ENCODE data around the gene CTIF.
"Not testable (repeated sequence)": the region's sequence is repeated elsewhere in the genome, so short reads cannot be mapped to it uniquely, and the experiment has no call there.

CTIF gene

GRCh38 chr18:48806551-48807261 is 267.9 kb downstream of the CTIF start:
- in situ Hi-C loops (cut with HindIII; ENCODE audit: low sequenced_read_pairs), result no loop called here

- in situ Hi-C loops (cut with HindIII; ENCODE audit: low sequenced_read_pairs), result no loop called here
Measured at GRCh38 chr18:48808476-48808875, 269.6 kb downstream of the CTIF start.

GRCh38 chr18:48809365-48809764 is 270.5 kb downstream of the CTIF start:
- in situ Hi-C loops (cut with HindIII; ENCODE audit: low sequenced_read_pairs), result no loop called here

- in situ Hi-C loops (cut with HindIII; ENCODE audit: low sequenced_read_pairs), result no loop called here
Measured at GRCh38 chr18:48810805-48811204, 272.0 kb downstream of the CTIF start.

GRCh38 chr18:48811401-48811800 is 272.6 kb downstream of the CTIF start:
- in situ Hi-C loops (cut with HindIII; ENCODE audit: low sequenced_read_pairs), result no loop called here

- in situ Hi-C loops (cut with HindIII; ENCODE audit: low sequenced_read_pairs), result not testable (repeated sequence)
Measured at GRCh38 chr18:48811977-48812451, 273.2 kb downstream of the CTIF start.

- in situ Hi-C loops (cut with HindIII; ENCODE audit: low sequenced_read_pairs), result no loop called here
Measured at GRCh38 chr18:48813321-48813720, 274.5 kb downstream of the CTIF start.

- in situ Hi-C loops (cut with HindIII; ENCODE audit: low sequenced_read_pairs), result no loop called here
Measured at GRCh38 chr18:48813833-48814489, 275.1 kb downstream of the CTIF start.

GRCh38 chr18:48814490-48815178 is 275.8 kb downstream of the CTIF start:
- in situ Hi-C loops (cut with HindIII; ENCODE audit: low sequenced_read_pairs), result no loop called here

- in situ Hi-C loops (cut with HindIII; ENCODE audit: low sequenced_read_pairs), result no loop called here
Measured at GRCh38 chr18:48815179-48815515, 276.3 kb downstream of the CTIF start.

GRCh38 chr18:48815581-48816324 is 276.9 kb downstream of the CTIF start:
- in situ Hi-C loops (cut with HindIII; ENCODE audit: low sequenced_read_pairs), result no loop called here

GRCh38 chr18:48816554-48816953 is 277.7 kb downstream of the CTIF start:
- in situ Hi-C loops (cut with HindIII; ENCODE audit: low sequenced_read_pairs), result no loop called here

- in situ Hi-C loops (cut with HindIII; ENCODE audit: low sequenced_read_pairs), result no loop called here
Measured at GRCh38 chr18:48817021-48817461, 278.2 kb downstream of the CTIF start.

- in situ Hi-C loops (cut with HindIII; ENCODE audit: low sequenced_read_pairs), result no loop called here
Measured at GRCh38 chr18:48818329-48819254, 279.8 kb downstream of the CTIF start.

GRCh38 chr18:48819276-48819675 is 280.4 kb downstream of the CTIF start:
- in situ Hi-C loops (cut with HindIII; ENCODE audit: low sequenced_read_pairs), result no loop called here

- in situ Hi-C loops (cut with HindIII; ENCODE audit: low sequenced_read_pairs), result no loop called here
Measured at GRCh38 chr18:48819781-48820482, 281.1 kb downstream of the CTIF start.

- in situ Hi-C loops (cut with HindIII; ENCODE audit: low sequenced_read_pairs), result no loop called here
Measured at GRCh38 chr18:48820483-48821250, 281.8 kb downstream of the CTIF start.

- in situ Hi-C loops (cut with HindIII; ENCODE audit: low sequenced_read_pairs), result no loop called here
Measured at GRCh38 chr18:48821251-48821590, 282.4 kb downstream of the CTIF start.

- in situ Hi-C loops (cut with HindIII; ENCODE audit: low sequenced_read_pairs), result no loop called here
Measured at GRCh38 chr18:48821845-48822244, 283.0 kb downstream of the CTIF start.

All from DLD1 (cell line).